OCI-LY7 (cell line): ENCODE data around the gene ACOT12. TPM values are rescaled to one million over a fixed set of nuclear protein-coding genes. Genes with fewer than 3 reads are reported as not detected.

Source experiments
- BruUV-seq: library from RNA; stranded (reverse); fragments of 400-500 nt; replicated peaks from 2 replicates; lab custom pipeline; 2021; lab: Mats Ljungman, UMichigan
- CTCF ChIA-PET: fragments of 300-600 bp; sonication (Branson Sonifier 250); formaldehyde crosslinking; loops from one replicate; lab custom pipeline; 2022; ENCODE audit warnings: antibody characterized with exemption; ENCODE audit not compliant: unreplicated experiment; lab: Charles Lee
- POLR2A ChIA-PET: fragments of 300-600 bp; sonication (Branson Sonifier 250); formaldehyde crosslinking; loops from one replicate; lab custom pipeline; 2022; ENCODE audit warnings: antibody characterized with exemption; lab: Charles Lee
- DNase-seq: peaks from one replicate; pipeline ENCODE4 v3.0.0-alpha.2; 2015; ENCODE audit warnings: low spot score
- H2AFZ ChIP-seq: fragments of 200-600 bp; sonication (generic), shearing (Covaris generic); 2 replicates; pipeline ENCODE4 v1.6.1; 2014; ENCODE audit warnings: mild to moderate bottlenecking, antibody characterized with exemption, low read length, moderate library complexity
- H3K27ac ChIP-seq: fragments of 200-600 bp; sonication (generic); 2 replicates; pipeline ENCODE4 v1.5.1; 2014; ENCODE audit warnings: mixed run types, low read depth, mild to moderate bottlenecking, moderate library complexity, low read length, inconsistent platforms; ENCODE audit not compliant: poor library complexity, severe bottlenecking
- H3K36me3 ChIP-seq: fragments of 200-600 bp; sonication (generic); 2 replicates; pipeline ENCODE4 v1.6.1; 2014; ENCODE audit warnings: mild to moderate bottlenecking, antibody characterized with exemption, low read length, moderate library complexity, mixed read lengths; ENCODE audit not compliant: insufficient read depth
- H3K4me1 ChIP-seq: fragments of 200-600 bp; sonication (generic); 2 replicates; pipeline ENCODE4 v1.5.1; 2014; ENCODE audit warnings: mild to moderate bottlenecking, low read length; ENCODE audit not compliant: insufficient read depth, poor library complexity, severe bottlenecking
- H3K4me2 ChIP-seq: fragments of 200-600 bp; sonication (generic); 2 replicates; pipeline ENCODE4 v1.6.1; 2014; ENCODE audit warnings: mild to moderate bottlenecking, low read length
- H3K4me3 ChIP-seq: fragments of 200-600 bp; sonication (generic); 2 replicates; pipeline ENCODE4 v1.5.1; 2014; ENCODE audit warnings: mild to moderate bottlenecking, low read depth, low read length; ENCODE audit not compliant: poor library complexity, severe bottlenecking
- H3K79me2 ChIP-seq: fragments of 200-600 bp; sonication (generic); 2 replicates; pipeline ENCODE4 v1.6.1; 2016; ENCODE audit warnings: low read depth, mild to moderate bottlenecking, low read length, moderate library complexity, mixed read lengths; ENCODE audit not compliant: insufficient read depth
- H3K9me2 ChIP-seq: fragments of 200-600 bp; sonication (generic); 2 replicates; pipeline ENCODE4 v1.6.1; 2016; ENCODE audit warnings: mild to moderate bottlenecking, low read length, mixed read lengths; ENCODE audit not compliant: insufficient read depth
- H3K9me3 ChIP-seq: fragments of 200-600 bp; sonication (generic); 2 replicates; pipeline ENCODE4 v1.6.1; 2014; ENCODE audit warnings: mild to moderate bottlenecking, mixed run types, low read length, mixed read lengths
- H4K20me1 ChIP-seq: fragments of 200-600 bp; sonication (generic); 2 replicates; pipeline ENCODE4 v1.6.1; 2014; ENCODE audit warnings: mild to moderate bottlenecking, antibody characterized with exemption, low read length, moderate library complexity, mixed read lengths; ENCODE audit not compliant: insufficient read depth
- CTCF ChIP-seq: fragments of 200-600 bp; sonication (generic); conservative IDR thresholded peaks from 2 replicates; pipeline ENCODE4 v1.5.1; 2014; ENCODE audit warnings: mild to moderate bottlenecking, antibody characterized with exemption, low read length, moderate library complexity, mixed read lengths
- EZH2phosphoT487 ChIP-seq: fragments of 200-600 bp; sonication (generic); IDR thresholded peaks from 2 replicates; pipeline ENCODE4 v1.6.1; 2018; ENCODE audit warnings: low read depth, borderline replicate concordance, mild to moderate bottlenecking, mixed run types, antibody characterized with exemption, low read length, moderate library complexity, mixed read lengths
- intact Hi-C: fragments of 100-400 bp; cut with micrococcal nuclease; formaldehyde crosslinking; loops from one replicate; pipeline ENCODE4 v1.10.0; 2022; ENCODE audit not compliant: unreplicated experiment
- total RNA-seq, 2 experiments: library from RNA; depleted of rRNA in 1 of 2; stranded (reverse); fragments of >200 nt in 1 of 2; shearing (Covaris generic) in 1 of 2; gene quantifications; 2 replicates each; pipeline ENCODE4 v1.2.3, GENCODE V29; 2014 to 2022

Gene ACOT12
- total RNA-seq, 2 experiments from 2014 or later: 0.27 to 0.35 TPM

- no TSS peak for BruUV-seq
- Histone ChIP-seq H3K4me3 (no peak overlapping the region), H2AFZ (no peak overlapping the region), H3K36me3 (peaks cover 35% of the 10 kb centered on the region), H3K9me2 (no peaks in the 10 kb centered on the region), H3K9me3 (no peaks in the 10 kb centered on the region), H3K79me2 (no peaks in the 10 kb centered on the region), H3K4me2 (no peak overlapping the region), H4K20me1 (no peaks in the 10 kb centered on the region), H3K27ac (no peak overlapping the region), H3K4me1 (peaks cover 13% of the 10 kb centered on the region)
- DNase-seq: no peak
- TF ChIP-seq EZH2phosphoT487 (no peak), CTCF (no peak)
- intact Hi-C loops: loop anchor here (5.0 kb wide), 3 partner anchors 408 to 738 kb away; no protein-coding TSS in a partner anchor
- POLR2A ChIA-PET: no interaction called here
- CTCF ChIA-PET: no interaction called here
Observed at GRCh38 chr5:81428861-81429260, 34.9 kb upstream of the ACOT12 start.

- ChIA-PET POLR2A (interaction anchor here (0.6 kb wide), 1 partner anchor 34 kb away, joined by 3 read pairs; no protein-coding TSS in a partner anchor), CTCF (no interaction called here)
- intact Hi-C loops: loop anchor here (5.0 kb wide), 3 partner anchors 409 to 739 kb away; no protein-coding TSS in a partner anchor
- H3K9me3 ChIP-seq: no peaks in the 10 kb centered on the region
- no peak overlapping the region for H3K4me2 ChIP-seq
- BruUV-seq: no TSS peak
- TF ChIP-seq EZH2phosphoT487 (no peak), CTCF (no peak)
- no peak for DNase-seq
- H3K4me1 ChIP-seq: peaks cover 13% of the 10 kb centered on the region
- H3K36me3 ChIP-seq: peaks cover 31% of the 10 kb centered on the region
- H4K20me1 ChIP-seq: no peaks in the 10 kb centered on the region
- H3K9me2 ChIP-seq: no peaks in the 10 kb centered on the region
- no peak overlapping the region for H3K27ac ChIP-seq
- H3K4me3 ChIP-seq: no peak overlapping the region
- H2AFZ ChIP-seq: no peak overlapping the region
- no peaks in the 10 kb centered on the region for H3K79me2 ChIP-seq
Observed at GRCh38 chr5:81428446-81428845, 34.5 kb upstream of the ACOT12 start.

- H3K79me2 ChIP-seq: no peaks in the 10 kb centered on the region
- no peaks in the 10 kb centered on the region for H3K9me3 ChIP-seq
- peaks cover 36% of the 10 kb centered on the region for H3K36me3 ChIP-seq
- no peak for TF ChIP-seq CTCF
- TF ChIP-seq EZH2phosphoT487: no peak
- ChIA-PET POLR2A (no interaction called here), CTCF (no interaction called here)
- no peaks in the 10 kb centered on the region for H4K20me1 ChIP-seq
- DNase-seq: no peak
- BruUV-seq: no TSS peak
- H3K9me2 ChIP-seq: no peaks in the 10 kb centered on the region
- no peak overlapping the region for H2AFZ ChIP-seq
- H3K27ac ChIP-seq: no peak overlapping the region
- H3K4me2 ChIP-seq: no peak overlapping the region
- no peak overlapping the region for H3K4me3 ChIP-seq
- H3K4me1 ChIP-seq: peaks cover 13% of the 10 kb centered on the region
- intact Hi-C loops: loop anchor here (5.0 kb wide), 3 partner anchors 410 to 740 kb away; no protein-coding TSS in a partner anchor
Observed at GRCh38 chr5:81427566-81427965, 33.6 kb upstream of the ACOT12 start.
